OCI-LY7 (cell line): Measurements from ENCODE around the gene NDUFS4. TPM values are rescaled to one million over a fixed set of nuclear protein-coding genes. Genes with fewer than 3 reads are reported as not detected.

Source experiments
- BruUV-seq: library from RNA; stranded (reverse); fragments of 400-500 nt; replicated peaks from 2 replicates; lab custom pipeline; 2021; lab: Mats Ljungman, UMichigan
- CTCF ChIA-PET: fragments of 300-600 bp; sonication (Branson Sonifier 250); formaldehyde crosslinking; loops from one replicate; lab custom pipeline; 2022; ENCODE audit warnings: antibody characterized with exemption; ENCODE audit not compliant: unreplicated experiment; lab: Charles Lee
- POLR2A ChIA-PET: fragments of 300-600 bp; sonication (Branson Sonifier 250); formaldehyde crosslinking; loops from one replicate; lab custom pipeline; 2022; ENCODE audit warnings: antibody characterized with exemption; lab: Charles Lee
- DNase-seq: peaks from one replicate; pipeline ENCODE4 v3.0.0-alpha.2; 2015; ENCODE audit warnings: low spot score
- H2AFZ ChIP-seq: fragments of 200-600 bp; sonication (generic), shearing (Covaris generic); 2 replicates; pipeline ENCODE4 v1.6.1; 2014; ENCODE audit warnings: mild to moderate bottlenecking, antibody characterized with exemption, low read length, moderate library complexity
- H3K27ac ChIP-seq: fragments of 200-600 bp; sonication (generic); 2 replicates; pipeline ENCODE4 v1.5.1; 2014; ENCODE audit warnings: mixed run types, low read depth, mild to moderate bottlenecking, moderate library complexity, low read length, inconsistent platforms; ENCODE audit not compliant: poor library complexity, severe bottlenecking
- H3K36me3 ChIP-seq: fragments of 200-600 bp; sonication (generic); 2 replicates; pipeline ENCODE4 v1.6.1; 2014; ENCODE audit warnings: mild to moderate bottlenecking, antibody characterized with exemption, low read length, moderate library complexity, mixed read lengths; ENCODE audit not compliant: insufficient read depth
- H3K4me1 ChIP-seq: fragments of 200-600 bp; sonication (generic); 2 replicates; pipeline ENCODE4 v1.5.1; 2014; ENCODE audit warnings: mild to moderate bottlenecking, low read length; ENCODE audit not compliant: insufficient read depth, poor library complexity, severe bottlenecking
- H3K4me2 ChIP-seq: fragments of 200-600 bp; sonication (generic); 2 replicates; pipeline ENCODE4 v1.6.1; 2014; ENCODE audit warnings: mild to moderate bottlenecking, low read length
- H3K4me3 ChIP-seq: fragments of 200-600 bp; sonication (generic); 2 replicates; pipeline ENCODE4 v1.5.1; 2014; ENCODE audit warnings: mild to moderate bottlenecking, low read depth, low read length; ENCODE audit not compliant: poor library complexity, severe bottlenecking
- H3K79me2 ChIP-seq: fragments of 200-600 bp; sonication (generic); 2 replicates; pipeline ENCODE4 v1.6.1; 2016; ENCODE audit warnings: low read depth, mild to moderate bottlenecking, low read length, moderate library complexity, mixed read lengths; ENCODE audit not compliant: insufficient read depth
- H3K9me2 ChIP-seq: fragments of 200-600 bp; sonication (generic); 2 replicates; pipeline ENCODE4 v1.6.1; 2016; ENCODE audit warnings: mild to moderate bottlenecking, low read length, mixed read lengths; ENCODE audit not compliant: insufficient read depth
- H3K9me3 ChIP-seq: fragments of 200-600 bp; sonication (generic); 2 replicates; pipeline ENCODE4 v1.6.1; 2014; ENCODE audit warnings: mild to moderate bottlenecking, mixed run types, low read length, mixed read lengths
- H4K20me1 ChIP-seq: fragments of 200-600 bp; sonication (generic); 2 replicates; pipeline ENCODE4 v1.6.1; 2014; ENCODE audit warnings: mild to moderate bottlenecking, antibody characterized with exemption, low read length, moderate library complexity, mixed read lengths; ENCODE audit not compliant: insufficient read depth
- EZH2phosphoT487 ChIP-seq: fragments of 200-600 bp; sonication (generic); IDR thresholded peaks from 2 replicates; pipeline ENCODE4 v1.6.1; 2018; ENCODE audit warnings: low read depth, borderline replicate concordance, mild to moderate bottlenecking, mixed run types, antibody characterized with exemption, low read length, moderate library complexity, mixed read lengths
- intact Hi-C: fragments of 100-400 bp; cut with micrococcal nuclease; formaldehyde crosslinking; loops from one replicate; pipeline ENCODE4 v1.10.0; 2022; ENCODE audit not compliant: unreplicated experiment
- total RNA-seq, 2 experiments: library from RNA; depleted of rRNA in 1 of 2; stranded (reverse); fragments of >200 nt in 1 of 2; shearing (Covaris generic) in 1 of 2; gene quantifications; 2 replicates each; pipeline ENCODE4 v1.2.3, GENCODE V29; 2014 to 2022
- TF ChIP-seq, protein P1 (sequence below): fragments of 200-600 bp; sonication (generic); conservative IDR thresholded peaks from 2 replicates; pipeline ENCODE4 v1.5.1; 2014; ENCODE audit warnings: mild to moderate bottlenecking, antibody characterized with exemption, low read length, moderate library complexity, mixed read lengths

Gene NDUFS4
- total RNA-seq, 2 experiments from 2014 or later: 35.1 to 57.2 TPM

GRCh38 chr5:53667621-53668020 lies 107.2 kb downstream of the NDUFS4 start:
- no TSS peak for BruUV-seq
- POLR2A ChIA-PET: no interaction called here

DNA sequence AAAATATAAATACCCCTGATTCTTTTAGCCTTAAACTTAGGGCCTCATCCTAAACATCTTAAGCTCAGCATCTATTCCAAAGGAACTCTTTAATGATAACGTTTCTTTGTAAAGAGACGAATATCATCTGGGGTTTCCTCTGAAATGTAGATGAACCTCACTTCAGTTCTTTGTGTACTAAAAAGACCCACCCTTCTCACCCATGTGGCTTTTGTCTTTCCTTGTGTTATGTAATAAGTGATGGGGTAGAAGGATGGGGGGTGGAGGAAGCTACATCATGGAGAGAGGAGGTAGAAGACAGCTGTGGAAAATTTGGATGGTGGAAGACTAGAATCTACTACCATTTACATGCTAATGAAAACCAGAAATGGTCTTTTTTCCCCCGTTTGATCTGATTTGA lies 111.0 kb downstream of the NDUFS4 start:
- intact Hi-C loops: no loop called here
- Histone ChIP-seq H3K79me2 (no peaks in the 10 kb centered on the region), H3K4me1 (no peaks in the 10 kb centered on the region), H3K4me3 (no peak overlapping the region), H3K36me3 (no peaks in the 10 kb centered on the region), H4K20me1 (no peaks in the 10 kb centered on the region), H3K4me2 (no peak overlapping the region), H3K9me3 (no peaks in the 10 kb centered on the region), H2AFZ (no peak overlapping the region), H3K9me2 (no peaks in the 10 kb centered on the region), H3K27ac (no peak overlapping the region)
- no TSS peak for BruUV-seq
- ChIA-PET POLR2A (interaction anchor here (0.5 to 2.1 kb wide), 6 partner anchors 9 to 562 kb away, joined by 3 to 7 read pairs (median 4); no protein-coding TSS in a partner anchor), CTCF (no interaction called here)
- DNase-seq: no peak
- no peak for TF ChIP-seq EZH2phosphoT487
- TF ChIP-seq, protein P1, sequence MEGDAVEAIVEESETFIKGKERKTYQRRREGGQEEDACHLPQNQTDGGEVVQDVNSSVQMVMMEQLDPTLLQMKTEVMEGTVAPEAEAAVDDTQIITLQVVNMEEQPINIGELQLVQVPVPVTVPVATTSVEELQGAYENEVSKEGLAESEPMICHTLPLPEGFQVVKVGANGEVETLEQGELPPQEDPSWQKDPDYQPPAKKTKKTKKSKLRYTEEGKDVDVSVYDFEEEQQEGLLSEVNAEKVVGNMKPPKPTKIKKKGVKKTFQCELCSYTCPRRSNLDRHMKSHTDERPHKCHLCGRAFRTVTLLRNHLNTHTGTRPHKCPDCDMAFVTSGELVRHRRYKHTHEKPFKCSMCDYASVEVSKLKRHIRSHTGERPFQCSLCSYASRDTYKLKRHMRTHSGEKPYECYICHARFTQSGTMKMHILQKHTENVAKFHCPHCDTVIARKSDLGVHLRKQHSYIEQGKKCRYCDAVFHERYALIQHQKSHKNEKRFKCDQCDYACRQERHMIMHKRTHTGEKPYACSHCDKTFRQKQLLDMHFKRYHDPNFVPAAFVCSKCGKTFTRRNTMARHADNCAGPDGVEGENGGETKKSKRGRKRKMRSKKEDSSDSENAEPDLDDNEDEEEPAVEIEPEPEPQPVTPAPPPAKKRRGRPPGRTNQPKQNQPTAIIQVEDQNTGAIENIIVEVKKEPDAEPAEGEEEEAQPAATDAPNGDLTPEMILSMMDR: no peak

More at GRCh38 chr5:53667621-53668020, 107.2 kb downstream of the NDUFS4 start:
- Histone ChIP-seq H3K4me1 (no peaks in the 10 kb centered on the region), H3K4me3 (no peak overlapping the region), H3K4me2 (no peak overlapping the region), H2AFZ (no peak overlapping the region), H3K27ac (no peak overlapping the region), H3K36me3 (no peaks in the 10 kb centered on the region), H3K9me3 (no peaks in the 10 kb centered on the region), H3K9me2 (no peaks in the 10 kb centered on the region), H3K79me2 (no peaks in the 10 kb centered on the region), H4K20me1 (no peaks in the 10 kb centered on the region)
- DNase-seq: no peak
- intact Hi-C loops: no loop called here
- CTCF ChIA-PET: no interaction called here
- TF ChIP-seq, protein P1: no peak
- TF ChIP-seq EZH2phosphoT487: no peak

DNA sequence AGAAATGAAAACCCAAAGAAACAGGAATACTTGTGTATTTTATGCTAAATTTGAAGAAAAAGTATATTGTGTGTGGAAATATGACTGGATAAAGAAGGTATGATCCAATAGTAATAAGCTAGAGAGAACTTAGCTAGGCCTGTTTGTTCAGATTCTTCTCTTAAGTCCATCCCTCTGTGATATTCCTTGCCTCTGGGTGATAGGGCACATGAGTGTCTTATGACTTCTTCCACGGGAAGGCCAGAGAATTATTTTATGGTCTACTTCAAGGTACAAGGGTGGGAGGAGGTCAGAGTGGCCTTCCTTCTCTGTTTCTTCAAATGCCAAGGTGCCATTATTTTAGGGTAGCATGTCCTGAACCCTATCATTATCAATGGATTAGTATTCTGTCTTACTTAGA lies 113.7 kb downstream of the NDUFS4 start:
- H3K9me3 ChIP-seq: no peaks in the 10 kb centered on the region
- intact Hi-C loops: no loop called here
- CTCF ChIA-PET: no interaction called here
- no TSS peak for BruUV-seq
- no peak overlapping the region for H3K4me3 ChIP-seq
- no peaks in the 10 kb centered on the region for H3K4me1 ChIP-seq
- no peak overlapping the region for H3K4me2 ChIP-seq
- H3K27ac ChIP-seq: no peak overlapping the region
- no peaks in the 10 kb centered on the region for H4K20me1 ChIP-seq
- no peaks in the 10 kb centered on the region for H3K36me3 ChIP-seq
- TF ChIP-seq, protein P1: no peak
- no peak for TF ChIP-seq EZH2phosphoT487
- POLR2A ChIA-PET: no interaction called here
- no peak overlapping the region for H2AFZ ChIP-seq
- DNase-seq: no peak
- H3K9me2 ChIP-seq: no peaks in the 10 kb centered on the region
- no peaks in the 10 kb centered on the region for H3K79me2 ChIP-seq
